HL-60 (cell line): Measurements from ENCODE around the gene MIF4GD.
A peak's percentile ranks its signal among the peaks of the same experiment; 100 is the strongest.

ENCODE experiments used
- GABPA ChIP-seq: IDR thresholded peaks from 2 replicates; pipeline ENCODE4 v1.6.1; 2012; ENCODE audit warnings: low read depth
- POLR2AphosphoS5 ChIP-seq: IDR thresholded peaks from 2 replicates; pipeline ENCODE4 v1.6.1; 2012; ENCODE audit warnings: low read depth
- TF ChIP-seq, protein P1 (sequence below): IDR thresholded peaks from one replicate; pipeline ENCODE4 v1.5.1; 2011; ENCODE audit warnings: low read length, control low read depth, inconsistent platforms; ENCODE audit not compliant: insufficient read depth
- TF ChIP-seq, protein P2 (sequence below): IDR thresholded peaks from 2 replicates; pipeline ENCODE4 v1.6.1; 2012; ENCODE audit warnings: low read depth; ENCODE audit not compliant: insufficient replicate concordance

DNA sequence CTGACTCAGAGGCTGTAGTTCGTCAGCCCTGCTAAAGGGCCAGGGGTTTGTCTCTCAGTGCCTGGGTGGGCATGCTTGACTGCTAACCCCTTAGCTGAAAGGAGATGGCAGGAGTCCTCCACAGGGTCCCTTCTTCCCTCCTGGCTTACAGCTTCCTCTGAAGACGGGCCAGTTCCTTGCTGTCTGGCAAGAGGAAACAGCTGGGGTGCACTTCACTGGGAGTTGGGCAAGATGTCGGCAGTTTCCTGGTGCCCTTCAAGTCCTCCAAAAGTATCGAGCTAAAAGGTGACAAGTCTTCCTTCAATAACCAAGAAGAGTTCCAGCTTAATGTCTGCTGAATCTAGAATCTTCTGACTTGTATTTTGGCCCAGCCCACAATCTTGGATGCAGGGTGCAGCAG, 42.2 kb downstream of the MIF4GD start:
- TF ChIP-seq, protein P1, sequence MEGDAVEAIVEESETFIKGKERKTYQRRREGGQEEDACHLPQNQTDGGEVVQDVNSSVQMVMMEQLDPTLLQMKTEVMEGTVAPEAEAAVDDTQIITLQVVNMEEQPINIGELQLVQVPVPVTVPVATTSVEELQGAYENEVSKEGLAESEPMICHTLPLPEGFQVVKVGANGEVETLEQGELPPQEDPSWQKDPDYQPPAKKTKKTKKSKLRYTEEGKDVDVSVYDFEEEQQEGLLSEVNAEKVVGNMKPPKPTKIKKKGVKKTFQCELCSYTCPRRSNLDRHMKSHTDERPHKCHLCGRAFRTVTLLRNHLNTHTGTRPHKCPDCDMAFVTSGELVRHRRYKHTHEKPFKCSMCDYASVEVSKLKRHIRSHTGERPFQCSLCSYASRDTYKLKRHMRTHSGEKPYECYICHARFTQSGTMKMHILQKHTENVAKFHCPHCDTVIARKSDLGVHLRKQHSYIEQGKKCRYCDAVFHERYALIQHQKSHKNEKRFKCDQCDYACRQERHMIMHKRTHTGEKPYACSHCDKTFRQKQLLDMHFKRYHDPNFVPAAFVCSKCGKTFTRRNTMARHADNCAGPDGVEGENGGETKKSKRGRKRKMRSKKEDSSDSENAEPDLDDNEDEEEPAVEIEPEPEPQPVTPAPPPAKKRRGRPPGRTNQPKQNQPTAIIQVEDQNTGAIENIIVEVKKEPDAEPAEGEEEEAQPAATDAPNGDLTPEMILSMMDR: no peak
- TF ChIP-seq POLR2AphosphoS5 (peak; percentile 39), GABPA (no peak)
- TF ChIP-seq, protein P2, sequence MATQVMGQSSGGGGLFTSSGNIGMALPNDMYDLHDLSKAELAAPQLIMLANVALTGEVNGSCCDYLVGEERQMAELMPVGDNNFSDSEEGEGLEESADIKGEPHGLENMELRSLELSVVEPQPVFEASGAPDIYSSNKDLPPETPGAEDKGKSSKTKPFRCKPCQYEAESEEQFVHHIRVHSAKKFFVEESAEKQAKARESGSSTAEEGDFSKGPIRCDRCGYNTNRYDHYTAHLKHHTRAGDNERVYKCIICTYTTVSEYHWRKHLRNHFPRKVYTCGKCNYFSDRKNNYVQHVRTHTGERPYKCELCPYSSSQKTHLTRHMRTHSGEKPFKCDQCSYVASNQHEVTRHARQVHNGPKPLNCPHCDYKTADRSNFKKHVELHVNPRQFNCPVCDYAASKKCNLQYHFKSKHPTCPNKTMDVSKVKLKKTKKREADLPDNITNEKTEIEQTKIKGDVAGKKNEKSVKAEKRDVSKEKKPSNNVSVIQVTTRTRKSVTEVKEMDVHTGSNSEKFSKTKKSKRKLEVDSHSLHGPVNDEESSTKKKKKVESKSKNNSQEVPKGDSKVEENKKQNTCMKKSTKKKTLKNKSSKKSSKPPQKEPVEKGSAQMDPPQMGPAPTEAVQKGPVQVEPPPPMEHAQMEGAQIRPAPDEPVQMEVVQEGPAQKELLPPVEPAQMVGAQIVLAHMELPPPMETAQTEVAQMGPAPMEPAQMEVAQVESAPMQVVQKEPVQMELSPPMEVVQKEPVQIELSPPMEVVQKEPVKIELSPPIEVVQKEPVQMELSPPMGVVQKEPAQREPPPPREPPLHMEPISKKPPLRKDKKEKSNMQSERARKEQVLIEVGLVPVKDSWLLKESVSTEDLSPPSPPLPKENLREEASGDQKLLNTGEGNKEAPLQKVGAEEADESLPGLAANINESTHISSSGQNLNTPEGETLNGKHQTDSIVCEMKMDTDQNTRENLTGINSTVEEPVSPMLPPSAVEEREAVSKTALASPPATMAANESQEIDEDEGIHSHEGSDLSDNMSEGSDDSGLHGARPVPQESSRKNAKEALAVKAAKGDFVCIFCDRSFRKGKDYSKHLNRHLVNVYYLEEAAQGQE: no peak
